GM21526 (cell line): Measurements from ENCODE around the gene PSMD4.
"Not testable (repeated sequence)": the region's sequence is repeated elsewhere in the genome, so short reads cannot be mapped to it uniquely, and the experiment has no call there.

Experiments used
- ATAC-seq: cut with Tn5 transposase; IDR thresholded peaks from one replicate; pipeline ENCODE4 v1.9.1; 2021; ENCODE audit warnings: moderate library complexity; ENCODE audit not compliant: unreplicated experiment, low FRiP score

Gene PSMD4

DNA sequence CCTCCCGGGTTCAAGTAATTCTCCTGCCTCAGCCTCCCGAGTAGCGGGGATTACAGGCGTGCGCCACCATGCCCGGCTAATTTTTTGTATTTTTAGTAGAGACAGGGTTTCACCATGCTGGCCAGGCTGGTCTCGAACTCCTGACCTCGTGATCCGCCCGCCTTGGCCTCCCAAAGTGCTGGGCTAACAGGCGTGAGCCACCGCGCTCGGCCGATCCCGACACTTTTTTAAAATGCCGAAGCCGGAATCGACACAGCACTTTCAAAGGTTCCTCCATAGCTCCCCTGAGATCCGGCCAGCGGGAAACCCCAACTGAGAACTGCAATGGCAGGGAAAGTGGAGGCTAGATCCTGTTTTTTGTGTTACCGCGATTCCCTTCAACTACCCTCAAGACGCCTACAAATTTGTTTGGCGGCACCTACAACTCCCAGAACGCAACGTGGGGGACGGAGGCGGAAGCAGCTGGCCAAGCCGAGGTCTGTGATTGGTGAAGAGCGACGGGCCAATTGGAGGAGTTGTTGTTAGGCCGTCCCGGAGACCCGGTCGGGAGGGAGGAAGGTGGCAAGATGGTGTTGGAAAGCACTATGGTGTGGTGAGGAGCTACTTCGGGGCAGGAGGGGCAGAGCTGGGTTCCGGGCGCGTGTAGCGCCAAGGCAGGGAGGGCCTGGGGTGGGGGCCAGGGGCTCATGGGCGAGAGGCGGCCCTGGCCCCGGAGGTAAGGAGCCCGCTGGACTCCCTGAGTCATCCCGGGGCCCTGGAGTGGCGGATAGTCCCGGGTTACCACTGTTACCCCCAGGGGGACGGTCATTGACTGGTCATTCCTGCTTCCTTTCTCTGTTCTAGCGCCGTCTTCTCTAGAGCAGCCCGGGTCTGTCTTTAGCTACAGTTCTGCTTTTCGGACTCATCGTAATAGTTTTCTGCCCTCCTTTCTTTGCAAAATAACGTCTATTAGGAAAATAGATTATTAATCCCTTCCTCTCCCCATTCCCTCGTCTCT lies at the start of gene PSMD4:
Gene PSMD4, plus strand, starts transcription at position 518 of the 997 bp plus-strand sequence. Its CDS starts 49 bp downstream, at position 567.
- ATAC-seq = peak; percentile 78

DNA sequence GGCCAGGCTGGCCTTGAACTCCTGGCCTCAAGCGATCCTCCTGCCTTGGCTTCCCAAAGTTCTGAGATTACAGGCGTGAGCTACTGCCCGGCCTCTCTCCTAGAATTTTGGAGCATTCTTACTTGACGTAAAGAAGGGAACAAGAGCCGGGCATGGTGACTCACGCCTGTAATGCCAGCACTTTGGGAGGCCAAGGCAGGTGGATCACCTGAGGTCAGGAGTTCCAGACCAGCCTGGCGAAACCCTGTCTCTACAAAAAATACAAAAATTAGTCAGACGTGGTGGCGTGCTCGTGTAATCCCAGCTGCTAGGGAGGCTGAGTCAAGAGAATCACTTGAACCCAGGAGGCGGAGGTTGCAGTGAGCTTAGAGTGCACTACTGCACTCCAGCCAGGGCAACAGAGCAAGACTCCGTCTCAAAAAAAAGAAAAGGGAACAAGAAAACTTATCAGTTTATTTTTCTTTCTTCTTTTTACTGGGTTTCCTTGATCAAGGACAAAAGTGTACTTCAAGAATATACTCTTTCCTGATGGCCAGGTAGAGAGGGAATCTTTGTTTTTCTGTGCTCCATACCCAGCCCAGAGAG lies 49.1 kb upstream of the PSMD4 start:
- ATAC-seq = not testable (repeated sequence)

DNA sequence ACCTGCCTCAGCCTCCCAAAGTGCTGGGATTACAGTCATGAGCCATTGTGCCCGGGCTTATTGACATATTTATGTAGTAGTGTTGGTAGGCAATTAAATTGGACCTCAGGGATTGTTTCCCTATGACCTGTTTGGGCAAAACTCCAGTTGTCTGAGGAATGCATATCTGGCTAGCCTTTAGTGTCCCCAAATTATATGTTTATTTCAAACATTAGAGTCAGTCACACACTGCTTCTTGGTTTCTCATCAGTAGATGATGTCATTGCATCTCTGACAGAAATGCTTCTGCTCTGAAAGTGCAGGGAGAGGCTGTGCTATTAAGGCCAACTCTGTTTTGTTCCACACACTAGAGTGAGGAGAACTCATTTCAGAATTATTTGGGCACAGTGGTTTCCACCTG lies 43.7 kb upstream of the PSMD4 start:
- ATAC-seq = no peak

DNA sequence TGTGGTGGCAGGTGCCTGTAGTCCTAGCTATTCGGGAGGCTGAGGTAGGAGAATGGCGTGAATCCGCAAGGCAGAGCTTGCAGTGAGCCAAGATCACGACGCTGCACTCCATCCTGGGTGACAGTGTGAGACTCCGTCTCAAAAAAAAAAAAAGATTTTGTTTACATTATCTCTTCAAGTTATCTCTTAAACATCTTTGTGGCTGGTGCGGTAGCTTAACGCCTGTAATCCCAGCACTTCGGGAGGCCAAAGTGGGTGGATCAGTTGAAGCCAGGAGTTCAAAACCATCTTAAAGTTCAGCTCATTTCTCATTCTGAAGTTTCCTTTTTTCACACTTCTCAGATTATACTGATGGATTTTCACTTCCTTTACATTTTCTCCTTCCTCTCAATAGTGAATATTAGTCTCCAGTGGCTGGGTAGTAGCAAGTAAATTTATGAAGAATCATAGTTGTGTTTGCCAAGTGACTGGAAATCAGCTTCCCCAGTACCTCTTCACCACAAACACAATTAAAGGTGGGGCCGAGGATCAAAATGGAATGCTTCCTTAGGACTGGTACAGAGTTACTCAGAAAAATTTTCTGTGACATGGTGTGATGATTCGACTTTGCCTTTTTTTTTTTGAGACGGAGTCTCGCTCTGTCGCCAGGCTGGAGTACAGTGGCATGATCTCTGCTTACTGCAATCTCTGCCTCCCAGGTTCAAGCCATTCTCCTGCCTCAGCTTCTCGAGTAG lies 42.4 kb upstream of the PSMD4 start:
- no peak for ATAC-seq

DNA sequence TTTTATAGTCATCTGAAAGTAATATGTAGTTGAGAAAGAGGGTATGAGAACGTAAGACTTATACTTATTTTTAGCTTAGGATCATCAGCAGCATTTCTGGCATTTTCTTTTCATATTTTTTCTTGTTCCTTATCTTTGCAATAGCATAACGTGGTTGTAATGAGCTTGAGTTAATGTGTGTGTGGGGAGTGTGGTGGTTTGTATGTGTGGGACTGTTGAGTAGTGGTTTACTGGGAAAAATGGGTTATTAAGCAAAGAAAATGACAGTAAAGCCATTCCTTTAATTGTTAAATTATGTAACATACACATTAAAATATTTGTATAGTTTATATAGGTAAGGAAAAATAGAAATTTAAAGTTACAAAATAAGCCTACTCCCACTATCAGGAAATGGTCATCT lies 41.0 kb upstream of the PSMD4 start:
- ATAC-seq = no peak

DNA sequence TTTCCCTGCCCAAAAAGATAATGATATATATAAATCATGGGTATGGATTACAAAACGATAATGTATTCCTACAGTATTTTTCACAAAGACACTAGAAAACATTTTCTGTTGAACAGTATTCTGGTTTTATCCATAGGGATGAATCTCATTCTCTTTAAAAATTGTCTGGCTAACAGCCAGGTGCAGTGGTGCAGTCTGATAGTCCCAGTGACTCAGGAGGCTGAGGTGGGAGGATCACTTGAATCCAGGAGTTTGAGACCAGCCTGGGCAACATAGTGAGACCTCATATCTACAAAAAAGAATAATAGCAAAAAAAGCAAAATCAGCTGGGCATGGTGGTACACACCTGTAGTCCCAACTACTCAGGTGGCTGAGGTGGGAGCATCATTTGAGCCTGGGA lies 32.9 kb upstream of the PSMD4 start:
- ATAC-seq = no peak

DNA sequence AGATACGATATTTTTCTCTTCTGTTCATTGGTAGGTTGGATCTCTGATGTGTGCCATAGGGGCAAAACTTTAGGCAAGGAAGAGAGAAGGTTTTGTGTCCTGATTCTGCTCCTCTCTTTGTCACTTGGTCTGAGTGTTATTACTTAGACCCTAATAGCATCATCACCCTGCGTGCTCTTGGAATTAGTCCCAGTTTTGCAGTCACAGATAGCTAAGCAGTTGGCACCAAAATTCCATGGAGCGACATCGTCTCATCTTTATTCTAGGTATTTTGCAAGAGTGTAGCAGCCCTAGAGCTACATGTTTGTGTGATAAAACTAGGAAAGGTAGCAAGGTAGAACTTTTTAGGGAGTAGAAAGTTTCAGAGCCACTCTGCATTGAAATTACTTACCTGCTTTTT lies 32.4 kb upstream of the PSMD4 start:
- no peak for ATAC-seq

DNA sequence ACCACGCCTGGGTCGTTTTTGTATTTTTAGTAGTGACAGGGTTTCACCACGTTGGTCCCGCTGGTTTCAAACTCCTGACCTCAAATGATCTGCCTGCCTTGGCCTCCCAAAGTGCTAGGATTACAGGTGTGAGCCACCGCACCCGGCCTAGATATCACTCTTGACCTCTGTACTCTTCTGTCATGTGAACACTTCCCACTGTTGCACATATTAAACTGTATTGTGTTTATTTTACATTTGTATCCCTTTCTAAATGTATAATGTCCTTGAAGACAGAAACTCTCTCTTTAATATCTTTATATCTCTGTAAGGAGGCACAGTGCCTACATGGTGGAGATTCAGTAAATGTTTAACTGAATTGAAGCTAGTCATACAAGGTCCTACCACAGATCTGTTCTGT lies 19.3 kb upstream of the PSMD4 start:
- no peak for ATAC-seq

DNA sequence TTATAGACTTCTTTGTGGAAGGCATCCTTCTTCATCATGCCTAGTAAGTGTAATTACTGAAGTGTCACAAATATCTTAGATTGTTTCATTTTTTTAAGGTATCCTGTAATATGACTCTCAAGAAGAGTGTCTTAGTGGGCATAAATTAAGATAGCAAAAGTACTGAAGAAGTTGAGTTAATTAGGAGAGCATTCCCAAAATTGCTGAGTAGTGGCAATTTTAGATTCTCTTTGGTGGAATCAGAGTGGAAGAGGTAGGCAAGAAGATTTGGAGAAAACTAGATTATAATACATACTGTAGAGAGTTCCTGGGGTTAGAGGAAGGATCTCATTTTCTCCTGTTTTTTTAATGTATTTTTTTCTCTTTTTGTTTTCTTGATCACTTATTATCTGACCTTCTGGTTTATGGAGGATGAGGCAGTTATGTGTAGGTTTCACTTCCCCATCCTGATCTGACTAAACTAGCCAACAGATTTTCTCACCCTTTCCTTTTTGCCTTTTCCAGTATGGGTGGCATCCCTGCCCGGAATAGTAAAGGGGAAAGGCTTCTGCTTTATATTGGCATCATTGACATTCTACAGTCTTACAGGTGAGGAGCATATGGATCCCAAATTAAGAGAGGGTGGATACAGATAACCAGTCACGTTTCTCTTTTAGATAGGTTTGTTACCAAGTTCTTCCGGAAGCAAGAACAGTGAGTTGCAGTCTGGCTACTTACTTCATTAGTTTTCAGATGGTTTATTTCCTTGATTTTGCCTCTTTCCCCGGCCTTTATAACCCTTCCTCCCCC lies 16.7 kb upstream of the PSMD4 start:
- ATAC-seq = no peak

DNA sequence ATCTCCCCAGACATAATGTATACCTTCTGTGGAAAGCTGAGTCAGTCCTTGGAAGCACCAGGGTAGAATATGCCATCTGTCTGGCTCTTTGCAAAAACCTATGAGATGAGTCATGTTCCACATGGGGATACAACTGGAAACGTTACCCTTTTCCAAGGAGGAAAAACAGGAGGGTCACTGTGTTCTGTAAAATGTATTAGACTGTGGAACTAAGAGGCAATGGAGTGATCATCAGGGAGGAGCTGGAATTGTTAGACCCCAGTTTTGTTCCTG lies 16.1 kb upstream of the PSMD4 start:
- ATAC-seq = no peak

DNA sequence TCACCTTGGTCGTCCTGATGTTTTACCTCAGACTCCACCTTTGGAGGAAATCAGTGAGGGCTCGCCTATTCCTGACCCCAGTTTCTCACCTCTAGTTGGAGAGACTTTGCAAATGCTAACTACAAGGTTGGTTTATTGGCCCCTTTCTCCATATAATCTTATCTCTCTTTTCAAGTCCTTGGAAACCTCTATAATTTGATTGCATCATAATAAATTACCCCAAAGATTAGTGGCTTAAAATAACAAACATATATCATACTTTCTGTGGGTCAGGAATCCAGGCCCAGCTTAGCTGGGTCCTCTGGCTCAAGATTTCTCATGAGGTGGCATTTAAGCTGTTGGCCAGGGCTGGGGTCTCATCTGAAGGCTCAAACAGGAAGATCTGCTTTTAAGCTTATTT lies 12.1 kb upstream of the PSMD4 start:
- ATAC-seq = no peak

DNA sequence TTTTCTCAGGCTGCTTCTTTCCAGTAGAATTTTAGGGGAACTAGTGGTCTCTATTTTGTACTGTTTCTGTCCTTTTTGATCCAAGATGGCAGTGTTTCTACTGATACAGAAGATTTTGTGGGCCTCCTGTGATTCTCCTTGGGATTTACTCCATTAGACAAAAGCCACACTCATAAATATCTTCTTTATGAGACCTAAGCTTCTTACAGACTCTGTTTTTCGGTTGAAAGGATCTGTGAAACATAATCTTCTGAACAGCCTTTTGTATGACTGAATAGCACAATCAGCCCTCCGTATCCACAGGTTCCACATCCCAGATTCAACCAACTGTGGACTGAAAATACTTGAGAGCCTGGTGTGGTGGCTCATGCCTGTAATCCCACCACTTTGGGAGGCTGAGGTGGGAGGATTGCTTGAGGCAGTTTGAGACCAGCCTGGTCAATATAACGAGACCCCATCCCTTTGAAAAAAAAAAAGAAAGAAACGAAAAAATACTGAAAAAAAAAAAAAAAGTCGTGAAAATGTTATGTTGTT lies 10.8 kb upstream of the PSMD4 start:
- no peak for ATAC-seq

DNA sequence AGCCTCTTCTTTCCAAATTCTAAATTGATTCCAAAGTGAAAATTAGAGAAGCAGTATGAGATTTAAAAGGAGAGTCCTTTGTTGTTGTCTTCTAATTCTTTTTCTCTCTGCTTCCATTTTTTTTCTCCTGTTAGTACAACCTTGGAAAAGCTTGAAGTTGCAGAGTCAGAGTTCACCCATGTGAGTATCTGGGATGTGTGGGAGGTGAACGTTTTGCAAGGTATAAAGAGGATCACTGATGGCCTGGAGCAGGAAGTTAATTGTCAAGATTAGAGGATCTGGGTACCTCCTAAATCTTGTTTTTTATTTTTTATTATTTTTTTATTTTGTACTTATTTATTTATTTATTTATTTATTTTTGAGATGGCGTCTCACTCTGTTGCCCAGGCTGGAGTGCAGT lies 7.7 kb upstream of the PSMD4 start:
- no peak for ATAC-seq

DNA sequence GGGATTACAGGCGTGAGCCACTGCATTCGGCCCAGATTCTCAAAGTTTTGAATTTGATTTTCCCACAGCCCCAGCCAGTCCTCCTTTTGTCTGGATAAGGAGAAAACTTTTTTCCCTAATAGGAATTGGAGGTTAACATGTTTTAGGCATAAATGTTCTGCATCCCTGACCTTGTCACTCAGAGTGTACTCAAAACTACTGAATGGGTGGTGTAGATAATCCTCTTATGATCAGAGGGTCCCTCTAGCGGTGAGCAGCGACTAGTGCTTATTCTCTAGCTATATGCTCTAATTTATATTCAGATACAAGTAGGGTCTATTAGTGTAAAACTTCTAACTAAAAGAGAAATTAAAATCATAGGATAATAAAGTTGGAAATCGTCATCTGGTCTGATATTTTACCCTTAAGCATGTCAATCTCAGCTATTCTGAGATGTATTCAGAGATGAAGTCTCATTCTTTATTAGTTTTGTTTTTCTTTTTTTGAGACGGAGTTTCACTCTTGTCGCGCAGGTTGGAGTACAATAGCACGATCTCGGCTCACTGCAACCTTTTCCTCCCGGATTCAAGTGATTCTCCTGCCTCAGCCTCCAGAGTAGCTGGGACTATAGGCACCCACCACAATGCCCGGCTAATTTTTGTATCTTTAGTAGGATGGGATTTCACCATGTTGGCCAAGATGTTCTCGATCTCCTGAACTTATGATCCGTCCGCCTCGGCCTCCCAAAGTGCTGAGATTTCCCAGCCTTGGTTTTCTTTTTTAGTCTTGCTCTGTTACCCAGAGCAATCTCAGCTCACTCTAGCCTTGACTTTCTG lies 2.7 kb upstream of the PSMD4 start:
- ATAC-seq = no peak

DNA sequence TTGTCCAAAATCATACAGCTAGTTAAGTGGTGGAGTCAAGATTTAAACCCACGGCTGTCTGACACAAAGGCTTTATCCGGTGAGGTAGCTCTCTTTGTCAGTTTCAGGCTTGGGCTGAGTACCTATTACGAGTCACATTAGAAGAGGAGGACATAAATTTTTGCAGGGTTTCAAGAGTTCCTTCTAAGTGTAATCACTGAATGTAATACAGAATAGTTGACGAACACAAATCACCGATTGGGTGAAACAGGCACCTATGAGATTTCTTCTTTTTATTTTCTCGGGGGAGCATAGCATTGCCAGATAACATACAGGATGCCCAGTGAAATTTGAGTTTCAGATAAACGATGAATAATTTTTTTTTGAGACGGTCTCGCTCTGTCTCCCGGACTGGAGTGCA lies 847 bp downstream of the PSMD4 start:
- ATAC-seq = no peak

DNA sequence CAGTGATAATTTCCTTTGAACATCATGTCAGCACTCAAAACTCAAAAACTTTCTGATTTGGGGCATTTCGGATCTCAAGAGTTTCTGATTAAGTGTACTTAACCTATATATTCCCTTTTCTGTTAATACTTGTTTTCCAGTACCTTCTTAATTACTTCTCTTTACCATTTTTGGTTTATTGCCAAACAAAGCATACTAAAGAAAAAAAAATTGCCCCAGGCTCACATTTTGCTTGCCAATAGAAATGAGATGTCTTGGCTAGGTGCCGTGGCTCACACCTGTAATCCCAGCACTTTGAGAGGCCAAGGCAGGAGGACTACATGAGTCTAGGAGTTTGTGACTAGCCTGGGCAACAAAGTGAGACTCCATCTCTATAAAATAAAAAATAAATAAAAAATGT lies 4.8 kb downstream of the PSMD4 start:
- ATAC-seq = no peak

DNA sequence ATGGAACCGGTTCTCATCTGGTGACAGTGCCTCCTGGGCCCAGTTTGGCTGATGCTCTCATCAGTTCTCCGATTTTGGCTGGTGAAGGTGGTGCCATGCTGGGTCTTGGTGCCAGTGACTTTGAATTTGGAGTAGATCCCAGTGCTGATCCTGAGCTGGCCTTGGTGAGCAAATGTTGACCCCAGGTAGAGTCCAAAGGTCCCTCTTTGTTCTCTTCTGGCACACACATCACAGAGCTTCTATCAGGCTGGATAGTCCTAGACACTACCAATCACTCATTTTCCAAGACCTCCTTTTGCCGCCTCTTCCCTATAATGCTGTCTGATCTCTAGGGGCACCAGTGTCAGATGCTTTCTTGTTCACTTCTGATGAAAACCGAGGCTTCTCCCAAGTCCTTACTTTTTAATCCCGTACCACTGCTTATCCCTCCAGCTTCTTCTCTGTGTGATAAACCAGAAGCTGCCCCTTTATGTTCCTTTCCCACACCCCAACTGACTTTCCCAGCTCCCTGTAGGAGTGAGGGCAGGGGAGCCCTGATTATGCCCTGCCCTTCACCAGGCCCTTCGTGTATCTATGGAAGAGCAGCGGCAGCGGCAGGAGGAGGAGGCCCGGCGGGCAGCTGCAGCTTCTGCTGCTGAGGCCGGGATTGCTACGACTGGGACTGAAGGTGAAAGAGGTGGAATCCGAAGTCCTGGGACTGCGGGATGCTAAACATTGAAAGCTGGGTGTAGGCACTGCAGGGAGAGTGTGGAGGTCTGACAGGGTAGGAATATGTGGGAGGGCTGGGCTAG lies 11.1 kb downstream of the PSMD4 start:
- ATAC-seq = no peak

DNA sequence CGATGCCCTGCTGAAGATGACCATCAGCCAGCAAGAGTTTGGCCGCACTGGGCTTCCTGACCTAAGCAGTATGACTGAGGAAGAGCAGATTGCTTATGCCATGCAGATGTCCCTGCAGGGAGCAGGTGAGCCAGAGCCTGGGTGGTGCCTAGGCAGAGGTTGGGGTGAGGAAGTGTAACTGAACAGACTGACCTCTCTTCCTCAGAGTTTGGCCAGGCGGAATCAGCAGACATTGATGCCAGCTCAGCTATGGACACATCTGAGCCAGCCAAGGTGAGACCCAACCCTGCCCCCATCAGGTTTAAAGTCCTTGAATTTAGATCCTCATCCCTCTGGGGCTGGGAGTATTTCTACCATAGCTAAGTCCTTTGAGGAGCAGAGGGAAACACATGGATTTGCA lies 11.8 kb downstream of the PSMD4 start:
- no peak for ATAC-seq

DNA sequence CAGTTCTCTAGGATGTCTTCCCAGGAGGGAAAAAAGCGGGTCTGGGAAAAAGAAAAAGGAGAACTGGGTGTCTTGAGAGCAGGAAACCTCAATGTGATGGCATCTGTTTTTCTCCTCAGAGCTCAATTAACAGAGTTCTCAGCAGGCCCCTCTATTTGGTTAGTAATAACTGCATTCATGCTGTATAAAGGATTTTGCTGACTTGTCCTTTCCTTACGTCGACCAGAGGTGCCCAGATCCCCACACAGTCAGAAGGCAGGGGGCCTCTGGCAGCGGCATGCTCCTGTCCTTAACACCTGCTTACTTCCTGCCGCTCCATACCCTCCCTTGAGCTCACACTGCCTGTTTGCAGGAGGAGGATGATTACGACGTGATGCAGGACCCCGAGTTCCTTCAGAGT lies 12.3 kb downstream of the PSMD4 start:
- ATAC-seq = no peak
